ENCODE measurements around the gene ECI2.

GRCh38 chr6:4169028-4169789, 33.8 kb upstream of the ECI2 start:
- TF ChIP-seq CTCF (IDR thresholded peaks at IDR 0.05), result no peak
- TF ChIP-seq POLR2A (IDR thresholded peaks at IDR 0.05), result no peak
